Prostate gland (tissue), 2 donors: ENCODE results near the gene LRRC75B.
"Not testable (repeated sequence)": the region's sequence is repeated elsewhere in the genome, so short reads cannot be mapped to it uniquely, and the experiment has no call there.

Experiments
- POLR2A ChIP-seq: fragments of 450-650 bp; IDR thresholded peaks from one replicate; pipeline ENCODE4 v1.6.1; 2016; ENCODE audit warnings: antibody characterized with exemption, mild to moderate bottlenecking
- POLR2AphosphoS5 ChIP-seq: sonication (generic); formaldehyde crosslinking; IDR thresholded peaks from one replicate; pipeline ENCODE4 v1.6.1; 2017; ENCODE audit warnings: antibody characterized with exemption
- TF ChIP-seq, protein P1 (sequence below), 4 experiments: fragments of 200-600 bp in 2 of 4; fragments of 450-650 bp in 2 of 4; sonication (generic) in 2 of 4; IDR thresholded peaks; 1 replicate in 3 of 4; 2 replicates in 1 of 4; pipeline ENCODE4 v1.5.1; 2016 to 2019; ENCODE audit warnings: antibody characterized with exemption in 4 of 4, mild to moderate bottlenecking in 2 of 4, moderate library complexity in 2 of 4

DNA sequence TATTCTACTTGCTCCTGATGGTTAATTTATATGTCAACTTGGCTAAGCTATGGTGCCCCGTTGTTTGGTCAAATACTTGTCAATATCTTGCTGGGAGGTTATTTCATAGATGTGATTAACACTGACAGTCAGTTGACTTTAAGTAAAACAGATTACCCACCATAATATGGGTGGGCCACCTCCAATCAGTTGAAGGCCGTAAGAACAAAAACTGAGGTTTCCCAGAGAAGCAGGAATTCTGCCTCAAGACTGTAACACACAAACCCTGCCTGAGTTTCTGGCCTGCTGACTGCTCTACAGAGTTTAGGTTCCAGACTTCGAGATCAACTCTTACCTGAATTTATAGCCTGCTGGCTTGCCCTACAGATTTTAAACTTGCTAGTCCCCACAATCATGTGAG lies 43.6 kb upstream of the LRRC75B start:
- TF ChIP-seq, protein P1, sequence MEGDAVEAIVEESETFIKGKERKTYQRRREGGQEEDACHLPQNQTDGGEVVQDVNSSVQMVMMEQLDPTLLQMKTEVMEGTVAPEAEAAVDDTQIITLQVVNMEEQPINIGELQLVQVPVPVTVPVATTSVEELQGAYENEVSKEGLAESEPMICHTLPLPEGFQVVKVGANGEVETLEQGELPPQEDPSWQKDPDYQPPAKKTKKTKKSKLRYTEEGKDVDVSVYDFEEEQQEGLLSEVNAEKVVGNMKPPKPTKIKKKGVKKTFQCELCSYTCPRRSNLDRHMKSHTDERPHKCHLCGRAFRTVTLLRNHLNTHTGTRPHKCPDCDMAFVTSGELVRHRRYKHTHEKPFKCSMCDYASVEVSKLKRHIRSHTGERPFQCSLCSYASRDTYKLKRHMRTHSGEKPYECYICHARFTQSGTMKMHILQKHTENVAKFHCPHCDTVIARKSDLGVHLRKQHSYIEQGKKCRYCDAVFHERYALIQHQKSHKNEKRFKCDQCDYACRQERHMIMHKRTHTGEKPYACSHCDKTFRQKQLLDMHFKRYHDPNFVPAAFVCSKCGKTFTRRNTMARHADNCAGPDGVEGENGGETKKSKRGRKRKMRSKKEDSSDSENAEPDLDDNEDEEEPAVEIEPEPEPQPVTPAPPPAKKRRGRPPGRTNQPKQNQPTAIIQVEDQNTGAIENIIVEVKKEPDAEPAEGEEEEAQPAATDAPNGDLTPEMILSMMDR (IDR thresholded peaks at IDR 0.05), result not testable (repeated sequence)
- not testable (repeated sequence) for TF ChIP-seq POLR2A, POLR2AphosphoS5
